ENCODE measurements around the gene SPPL2A. TPM values are rescaled to one million over a fixed set of nuclear protein-coding genes. Genes with fewer than 3 reads are reported as not detected.
A peak's percentile ranks its signal among the peaks of the same experiment; 100 is the strongest.

The SPPL2A gene
- total and polyA plus RNA-seq, 2 of the 13 experiments (the other 11 are each of a cell fraction or from before 2014, with no cell fraction given), result 80.5 to 105 TPM

- TF ChIP-seq KDM2A (CRISPR knock-in tag; IDR thresholded peaks at IDR 0.05; ENCODE audit: borderline replicate concordance, low read depth) (no peak), ZFP82 (CRISPR knock-in tag; IDR thresholded peaks at IDR 0.05; ENCODE audit: borderline replicate concordance) (no peak), ELF3 (CRISPR knock-in tag; IDR thresholded peaks at IDR 0.05) (no peak), RFX1 (IDR thresholded peaks at IDR 0.05) (no peak), TFDP1 (CRISPR knock-in tag; IDR thresholded peaks at IDR 0.05; ENCODE audit: borderline replicate concordance) (no peak), TAF1 (CRISPR knock-in tag; IDR thresholded peaks at IDR 0.05) (no peak), ZNF432 (CRISPR knock-in tag; IDR thresholded peaks at IDR 0.05; ENCODE audit: borderline replicate concordance) (no peak), U2AF1 (optimal IDR thresholded peaks at IDR 0.05; ENCODE audit: low read depth, low read length) (no peak), PCBP2 (optimal IDR thresholded peaks at IDR 0.05; ENCODE audit: low read depth, low read length, poor library complexity, severe bottlenecking) (no peak), FOXJ3 (CRISPR knock-in tag; IDR thresholded peaks at IDR 0.05; ENCODE audit: borderline replicate concordance) (no peak), KDM1A (CRISPR knock-in tag; IDR thresholded peaks at IDR 0.05) (no peak), ARNTL (CRISPR knock-in tag; IDR thresholded peaks at IDR 0.05) (no peak), PRMT3 (CRISPR knock-in tag; IDR thresholded peaks at IDR 0.05; ENCODE audit: borderline replicate concordance, low read depth) (no peak), THAP11 (CRISPR knock-in tag; IDR thresholded peaks at IDR 0.05) (no peak), ZC3H4 (CRISPR knock-in tag; IDR thresholded peaks at IDR 0.05; ENCODE audit: borderline replicate concordance) (no peak), ZNF569 (CRISPR knock-in tag; IDR thresholded peaks at IDR 0.05; ENCODE audit: borderline replicate concordance) (no peak), SIN3A (IDR thresholded peaks at IDR 0.05; ENCODE audit: borderline replicate concordance, low read depth, low read length) (no peak), SNAI1 (CRISPR knock-in tag; IDR thresholded peaks at IDR 0.05; ENCODE audit: borderline replicate concordance) (0 out of 2 replicates have a peak, but pooled peaks have one; percentile 11), ZNF75D (CRISPR knock-in tag; IDR thresholded peaks at IDR 0.05; ENCODE audit: borderline replicate concordance) (no peak), ESRRA (CRISPR knock-in tag; IDR thresholded peaks at IDR 0.05; ENCODE audit: low read depth) (no peak), ZNF839 (CRISPR knock-in tag; IDR thresholded peaks at IDR 0.05; ENCODE audit: borderline replicate concordance) (no peak), ARID2 (CRISPR knock-in tag; IDR thresholded peaks at IDR 0.05; ENCODE audit: borderline replicate concordance) (0 out of 2 replicates have a peak, but pooled peaks have one; percentile 10), GPN1 (CRISPR knock-in tag; IDR thresholded peaks at IDR 0.05; ENCODE audit: borderline replicate concordance) (no peak), PHF20 (CRISPR knock-in tag; IDR thresholded peaks at IDR 0.05) (no peak), KDM3A (CRISPR knock-in tag; IDR thresholded peaks at IDR 0.05; ENCODE audit: low read depth) (no peak), GLI4 (CRISPR knock-in tag; IDR thresholded peaks at IDR 0.05; ENCODE audit: borderline replicate concordance) (no peak), HMGA1 (CRISPR knock-in tag; conservative IDR thresholded peaks at IDR 0.05) (no peak), ZBTB43 (CRISPR knock-in tag; conservative IDR thresholded peaks at IDR 0.05) (no peak)
Observed at GRCh38 chr15:50764461-50765194, 878 bp downstream of the SPPL2A start (continued).

All from HepG2 (cell line).